GM12892 (cell line): Measurements from ENCODE around the gene SUN1.

Source experiments
- POLR2A ChIP-seq: IDR thresholded peaks from 2 replicates; pipeline ENCODE4 v1.6.1; 2011; ENCODE audit warnings: low read depth, low read length, control low read depth
- POLR2AphosphoS5 ChIP-seq: IDR thresholded peaks from 2 replicates; pipeline ENCODE4 v1.6.1; 2011; ENCODE audit warnings: low read depth, low read length, control low read depth
- TAF1 ChIP-seq: IDR thresholded peaks from 2 replicates; pipeline ENCODE4 v1.6.1; 2011; ENCODE audit warnings: low read depth, mild to moderate bottlenecking, control low read depth, low read length, borderline replicate concordance

- no peak for TF ChIP-seq POLR2A
- no peak for TF ChIP-seq POLR2AphosphoS5
- no peak for TF ChIP-seq TAF1
These were observed 83.3 kb downstream of the SUN1 start for GRCh38 chr7:915291-916218.
